Upper lobe of right lung (tissue), 1 donor: Measurements from ENCODE around the gene WBP2. TPM values are rescaled to one million over a fixed set of nuclear protein-coding genes. Genes with fewer than 3 reads are reported as not detected.

Experiments used
- ATAC-seq: fragments of 200-7000 bp; cut with Tn5 transposase; one replicate; pipeline ENCODE4 v1.9.1; 2020; ENCODE audit warnings: mild to moderate bottlenecking, moderate library complexity
- DNase-seq: peaks from one replicate; pipeline ENCODE4 v3.0.0-alpha.2; 2020
- H3K27ac ChIP-seq: fragments of 200-600 bp; one replicate; pipeline ENCODE4 v1.8.0; 2022
- H3K27me3 ChIP-seq: fragments of 200-600 bp; one replicate; pipeline ENCODE4 v1.8.0; 2022; ENCODE audit warnings: mild to moderate bottlenecking
- H3K36me3 ChIP-seq: fragments of 200-600 bp; one replicate; pipeline ENCODE4 v1.8.0; 2022
- H3K4me1 ChIP-seq: fragments of 200-600 bp; one replicate; pipeline ENCODE4 v1.8.0; 2022
- H3K4me3 ChIP-seq: fragments of 200-600 bp; one replicate; pipeline ENCODE4 v1.8.0; 2022; ENCODE audit warnings: mild to moderate bottlenecking
- H3K9me3 ChIP-seq: fragments of 200-600 bp; one replicate; pipeline ENCODE4 v1.8.0; 2022
- intact Hi-C: fragments of 100-400 bp; cut with DNase I; formaldehyde crosslinking; loops from one replicate; pipeline ENCODE4 v1.11.0; 2022
- total RNA-seq: library from RNA; stranded (reverse); fragmentation: NEBNext Ultra II Directional; extraction: Animal tissue kit (Norgen Biotek cat#: 25700); gene quantifications from one replicate; pipeline ENCODE4 v1.2.1, GENCODE V29; 2021
- TF ChIP-seq, protein P1 (sequence below): fragments of 200-600 bp; IDR thresholded peaks from one replicate; pipeline ENCODE4 v1.8.0; 2022; ENCODE audit warnings: antibody characterized with exemption
- donor health status: DM: no; HTN: yes; CAD: no; lungs with severe emphysema.

The WBP2 gene
- total RNA-seq, 1 donor from 2014 or later, result 156 TPM

- H3K9me3 ChIP-seq, result no peaks in the 10 kb centered on the region
- H3K4me1 ChIP-seq, result peaks cover 38% of the 10 kb centered on the region
- TF ChIP-seq, protein P1, sequence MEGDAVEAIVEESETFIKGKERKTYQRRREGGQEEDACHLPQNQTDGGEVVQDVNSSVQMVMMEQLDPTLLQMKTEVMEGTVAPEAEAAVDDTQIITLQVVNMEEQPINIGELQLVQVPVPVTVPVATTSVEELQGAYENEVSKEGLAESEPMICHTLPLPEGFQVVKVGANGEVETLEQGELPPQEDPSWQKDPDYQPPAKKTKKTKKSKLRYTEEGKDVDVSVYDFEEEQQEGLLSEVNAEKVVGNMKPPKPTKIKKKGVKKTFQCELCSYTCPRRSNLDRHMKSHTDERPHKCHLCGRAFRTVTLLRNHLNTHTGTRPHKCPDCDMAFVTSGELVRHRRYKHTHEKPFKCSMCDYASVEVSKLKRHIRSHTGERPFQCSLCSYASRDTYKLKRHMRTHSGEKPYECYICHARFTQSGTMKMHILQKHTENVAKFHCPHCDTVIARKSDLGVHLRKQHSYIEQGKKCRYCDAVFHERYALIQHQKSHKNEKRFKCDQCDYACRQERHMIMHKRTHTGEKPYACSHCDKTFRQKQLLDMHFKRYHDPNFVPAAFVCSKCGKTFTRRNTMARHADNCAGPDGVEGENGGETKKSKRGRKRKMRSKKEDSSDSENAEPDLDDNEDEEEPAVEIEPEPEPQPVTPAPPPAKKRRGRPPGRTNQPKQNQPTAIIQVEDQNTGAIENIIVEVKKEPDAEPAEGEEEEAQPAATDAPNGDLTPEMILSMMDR, result no peak
- peaks cover 47% of the 10 kb centered on the region for H3K36me3 ChIP-seq
- intact Hi-C loops, result no loop called here
- peak within 1 kb of the TSS; percentile 58 for H3K4me3 ChIP-seq
- ATAC-seq, result peak; percentile 42
- no peak for DNase-seq
- H3K27me3 ChIP-seq, result no peaks in the 10 kb centered on the region
- H3K27ac ChIP-seq, result peak within 1 kb of the TSS; percentile 90
Measured at GRCh38 chr17:75843577-75844529, 11.3 kb downstream of the WBP2 start, which contains the start of gene UNC13D. Gene UNC13D (minus strand): TSS chr17:75844404. CDS start chr17:75844337, 67 bp downstream.

DNA sequence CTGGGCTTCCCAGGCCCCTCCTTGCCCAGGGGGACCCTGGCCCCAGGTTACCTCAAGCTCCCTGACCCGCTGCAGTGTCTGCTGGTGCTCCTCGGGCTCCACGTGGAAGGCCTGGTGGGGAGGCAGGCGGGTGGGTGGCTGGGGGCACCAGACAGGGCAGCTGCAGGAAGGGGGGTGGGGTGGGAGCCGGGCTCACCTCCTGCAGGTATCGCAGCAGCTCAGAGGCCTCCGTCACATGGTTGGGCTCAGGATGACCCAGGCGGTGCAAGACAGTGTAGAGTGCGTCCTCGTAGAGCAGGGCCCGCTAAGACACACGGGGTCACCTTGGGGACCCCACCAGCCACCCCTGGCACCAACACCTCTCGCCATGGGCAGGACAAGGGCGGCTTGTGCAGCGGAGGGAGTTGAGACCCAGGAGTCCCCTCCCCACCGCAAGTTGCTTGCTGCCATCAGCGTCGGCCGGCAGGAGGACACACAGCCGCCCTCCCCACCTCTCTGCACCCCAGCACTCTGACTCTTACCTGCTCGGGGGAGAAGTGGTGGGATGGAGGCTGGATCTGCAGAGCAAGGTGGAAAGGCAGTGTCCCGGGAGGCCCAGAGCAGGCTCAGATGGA, 12.1 kb downstream of the WBP2 start:
- intact Hi-C loops, result no loop called here
- ATAC-seq, result no peak
- Histone ChIP-seq H3K4me1 (peaks cover 38% of the 10 kb centered on the region), H3K9me3 (no peaks in the 10 kb centered on the region), H3K36me3 (peaks cover 39% of the 10 kb centered on the region), H3K27me3 (no peaks in the 10 kb centered on the region), H3K27ac (peak overlapping the region; percentile 90), H3K4me3 (peak overlapping the region; percentile 58)
- DNase-seq, result peak; percentile 67
- TF ChIP-seq, protein P1, result no peak

DNA sequence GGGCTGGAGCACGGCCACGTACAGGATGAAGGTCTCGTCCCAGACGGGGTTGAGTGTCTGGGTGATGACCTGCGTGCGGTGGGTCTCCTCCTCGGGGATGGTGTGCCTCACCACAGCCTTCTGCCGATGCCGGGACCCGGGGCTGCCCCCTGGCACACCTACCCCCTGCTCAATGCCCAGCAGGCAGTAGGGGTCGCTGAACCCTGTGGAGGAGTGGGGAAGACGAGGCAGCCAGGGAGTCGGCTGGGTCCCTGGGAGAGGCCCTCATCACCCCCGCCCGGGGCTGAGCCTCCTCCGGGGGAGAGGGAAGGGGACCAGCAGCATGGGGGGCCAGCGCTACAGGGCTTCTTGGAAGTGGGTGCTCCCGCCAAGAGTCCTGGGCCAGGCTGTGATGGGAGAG, 12.7 kb downstream of the WBP2 start:
- peaks cover 34% of the 10 kb centered on the region for H3K4me1 ChIP-seq
- TF ChIP-seq, protein P1, result no peak
- no peaks in the 10 kb centered on the region for H3K9me3 ChIP-seq
- H3K27me3 ChIP-seq, result no peaks in the 10 kb centered on the region
- H3K4me3 ChIP-seq, result peak overlapping the region; percentile 58
- DNase-seq, result no peak
- H3K27ac ChIP-seq, result peak overlapping the region; percentile 90
- peaks cover 32% of the 10 kb centered on the region for H3K36me3 ChIP-seq
- intact Hi-C loops, result no loop called here
- no peak for ATAC-seq

GRCh38 chr17:75840799-75841164, 14.4 kb downstream of the WBP2 start:
- ATAC-seq (no peak), DNase-seq (no peak)
- TF ChIP-seq, protein P1, result no peak
- Histone ChIP-seq H3K4me1 (peaks cover 18% of the 10 kb centered on the region), H3K4me3 (no peak overlapping the region), H3K27ac (no peak overlapping the region), H3K9me3 (no peaks in the 10 kb centered on the region), H3K27me3 (no peaks in the 10 kb centered on the region), H3K36me3 (peaks cover 28% of the 10 kb centered on the region)
- intact Hi-C loops, result no loop called here

- intact Hi-C loops, result no loop called here
- TF ChIP-seq, protein P1, result no peak
- ATAC-seq, result no peak
Measured at GRCh38 chr17:75839942-75840798, 15.0 kb downstream of the WBP2 start.

More at GRCh38 chr17:75839942-75840798, 15.0 kb downstream of the WBP2 start:
- Histone ChIP-seq H3K4me3 (no peak overlapping the region), H3K36me3 (peaks cover 34% of the 10 kb centered on the region), H3K27me3 (no peaks in the 10 kb centered on the region), H3K4me1 (peaks cover 12% of the 10 kb centered on the region), H3K27ac (no peak overlapping the region), H3K9me3 (no peaks in the 10 kb centered on the region)
- no peak for DNase-seq
